GM12878 (cell line): ENCODE results near the gene SLC38A2. TPM values are rescaled to one million over a fixed set of nuclear protein-coding genes. Genes with fewer than 3 reads are reported as not detected.
A peak's percentile ranks its signal among the peaks of the same experiment; 100 is the strongest.

ENCODE experiments used
- ATF3 ChIP-seq: IDR thresholded peaks from 2 replicates; pipeline ENCODE4 v1.6.1; 2011; ENCODE audit warnings: low read depth, mild to moderate bottlenecking, low read length, moderate library complexity, borderline replicate concordance; ENCODE audit errors: extremely low read depth
- BCL11A ChIP-seq: IDR thresholded peaks from 2 replicates; pipeline ENCODE4 v1.6.1; 2011; ENCODE audit warnings: low read depth, low read length
- CHD4 ChIP-seq: fragments of 200-600 bp; sonication (generic); IDR thresholded peaks from 2 replicates; pipeline ENCODE4 v1.6.1; 2016; ENCODE audit warnings: mild to moderate bottlenecking
- DPF2 ChIP-seq: fragments of 450-650 bp; IDR thresholded peaks from 2 replicates; pipeline ENCODE4 v1.6.1; 2017; ENCODE audit warnings: mild to moderate bottlenecking
- EGR1 ChIP-seq, 2 experiments: IDR thresholded peaks; 1 replicate in 1 of 2; 2 replicates in 1 of 2; pipeline ENCODE4 v1.6.1; 2011 to 2012; ENCODE audit warnings: low read depth in 2 of 2, low read length in 2 of 2, borderline replicate concordance in 1 of 2, mild to moderate bottlenecking in 1 of 2, moderate library complexity in 1 of 2
- ETV6 ChIP-seq, 2 experiments: fragments of 450-650 bp in 1 of 2; IDR thresholded peaks in 1 of 2; conservative IDR thresholded peaks in 1 of 2; 2 replicates each; pipeline ENCODE4 v1.6.1; 2014; ENCODE audit warnings: antibody characterized with exemption in 1 of 2, borderline replicate concordance in 1 of 2, low read depth in 1 of 2, mild to moderate bottlenecking in 1 of 2, moderate library complexity in 1 of 2
- IRF4 ChIP-seq: IDR thresholded peaks from 2 replicates; pipeline ENCODE4 v1.6.1; 2011; ENCODE audit warnings: low read depth, low read length
- JUNB ChIP-seq: IDR thresholded peaks from 2 replicates; pipeline ENCODE4 v1.6.1; 2016; ENCODE audit warnings: antibody characterized with exemption, mild to moderate bottlenecking
- MLLT1 ChIP-seq: fragments of 450-650 bp; IDR thresholded peaks from 2 replicates; pipeline ENCODE4 v1.6.1; 2016; ENCODE audit warnings: mild to moderate bottlenecking
- NFIC ChIP-seq: IDR thresholded peaks from 2 replicates; pipeline ENCODE4 v1.6.1; 2012; ENCODE audit warnings: low read depth, mild to moderate bottlenecking, inconsistent platforms, low read length, moderate library complexity
- NFXL1 ChIP-seq: fragments of 450-650 bp; IDR thresholded peaks from 2 replicates; pipeline ENCODE4 v1.6.1; 2017; ENCODE audit warnings: antibody characterized with exemption, mild to moderate bottlenecking, borderline replicate concordance
- RB1 ChIP-seq: fragments of 450-650 bp; formaldehyde crosslinking; IDR thresholded peaks from 2 replicates; pipeline ENCODE4 v1.6.1; 2017; ENCODE audit warnings: mild to moderate bottlenecking, borderline replicate concordance
- REST ChIP-seq: IDR thresholded peaks from 2 replicates; pipeline ENCODE4 v1.6.1; 2012; ENCODE audit warnings: mild to moderate bottlenecking, low read depth, low read length
- SMC3 ChIP-seq: IDR thresholded peaks from 2 replicates; pipeline ENCODE4 v1.6.1; 2011; ENCODE audit warnings: low read length, improper control_type of control experiment, borderline replicate concordance
- SPI1 ChIP-seq: IDR thresholded peaks from 2 replicates; pipeline ENCODE4 v1.6.1; 2011; ENCODE audit warnings: low read depth, mild to moderate bottlenecking, low read length, moderate library complexity, borderline replicate concordance; ENCODE audit not compliant: insufficient read depth
- STAT1 ChIP-seq: fragments of 450-650 bp; conservative IDR thresholded peaks from 2 replicates; pipeline ENCODE4 v1.6.1; 2014; ENCODE audit warnings: antibody characterized with exemption, mild to moderate bottlenecking
- STAT3 ChIP-seq: IDR thresholded peaks from 2 replicates; pipeline ENCODE4 v1.6.1; 2011; ENCODE audit warnings: low read depth, low read length, improper control_type of control experiment
- TCF12 ChIP-seq: IDR thresholded peaks from 2 replicates; pipeline ENCODE4 v1.6.1; 2011; ENCODE audit warnings: low read depth, mild to moderate bottlenecking, low read length
- USF1 ChIP-seq: IDR thresholded peaks from 2 replicates; pipeline ENCODE4 v1.6.1; 2011; ENCODE audit warnings: borderline replicate concordance, low read depth, mild to moderate bottlenecking, moderate library complexity, mixed read lengths, low read length; ENCODE audit not compliant: insufficient read depth; ENCODE audit errors: extremely low read length
- ZBED1 ChIP-seq: IDR thresholded peaks from 2 replicates; pipeline ENCODE4 v1.6.1; 2016; ENCODE audit warnings: borderline replicate concordance
- ZNF687 ChIP-seq: fragments of 450-650 bp; IDR thresholded peaks from 2 replicates; pipeline ENCODE4 v1.6.1; 2017; ENCODE audit warnings: mild to moderate bottlenecking, moderate library complexity
- polyA plus RNA-seq, 11 experiments: library from polyadenylated mRNA; depleted of rRNA in 4 of 11; unstranded in 6 of 11; stranded (reverse) in 5 of 11; fragments of >200 nt; fragmentation: Nextera tagmentation in 4 of 11; fragmentation: Illumina TruSeq in 1 of 11; extraction: Ambion mirVana in 4 of 11; extraction: Trizol in 1 of 11; gene quantifications; 1 replicate in 1 of 11; 2 replicates in 10 of 11; pipeline versions ENCODE4 v1.2.1 to v1.2.3, GENCODE V29; 2011 to 2016; ENCODE audit warnings: inconsistent platforms in 2 of 11, missing spikeins in 2 of 11, low read depth in 1 of 11
- total RNA-seq, 4 experiments: library from RNA; depleted of rRNA in 3 of 4; stranded (reverse); fragments of >200 nt in 3 of 4; fragmentation: Illumina TruSeq in 1 of 4; extraction: Trizol in 1 of 4; gene quantifications; 2 replicates each; pipeline versions ENCODE4 v1.2.1 to v1.2.3, GENCODE V29; 2013 to 2021

SLC38A2 gene
- total and polyA plus RNA-seq, 10 of the 15 experiments (the other 5 are each of a cell fraction or from before 2014, with no cell fraction given) = 36.2 to 118 (median 79.8) TPM

- TF ChIP-seq MLLT1 = peak; percentile 70; the same call in 1 of the 2 replicates
- TF ChIP-seq NFXL1 = no peak
- TF ChIP-seq NFIC = 0 out of 2 replicates have a peak, but pooled peaks have one; percentile 5
- TF ChIP-seq ZBED1 = no peak
- no peak for TF ChIP-seq SPI1
- TF ChIP-seq ETV6 (conservative IDR thresholded peaks at IDR 0.05 in 1 of 2, IDR thresholded peaks at IDR 0.05 in 1 of 2; ENCODE audit: borderline replicate concordance in 1 of 2, low read depth in 1 of 2) = 0 out of 4 replicates have a peak, but pooled peaks of 1 of the 2 experiments have one; percentile 31
- no peak for TF ChIP-seq SMC3
- no peak for TF ChIP-seq STAT3
- TF ChIP-seq RB1 = no peak
- no peak for TF ChIP-seq ZNF687
- no peak for TF ChIP-seq EGR1 (IDR thresholded peaks at IDR 0.05; ENCODE audit: borderline replicate concordance in 1 of 2, low read depth in 2 of 2, low read length in 2 of 2)
- TF ChIP-seq STAT1 = no peak
- peak; percentile 9; the same call in 1 of the 2 replicates for TF ChIP-seq JUNB
- TF ChIP-seq REST = no peak
- TF ChIP-seq CHD4 = no peak
- TF ChIP-seq USF1 = no peak
- 0 out of 2 replicates have a peak, but pooled peaks have one; percentile 47 for TF ChIP-seq IRF4
- TF ChIP-seq TCF12 = no peak
- 0 out of 2 replicates have a peak, but pooled peaks have one; percentile 31 for TF ChIP-seq DPF2
- TF ChIP-seq BCL11A = no peak
- TF ChIP-seq ATF3 = no peak
Observed at GRCh38 chr12:46390881-46391280, 18.3 kb upstream of the SLC38A2 start (continued).
